ENCODE data around the gene ANO7.

The ANO7 gene, protein sequence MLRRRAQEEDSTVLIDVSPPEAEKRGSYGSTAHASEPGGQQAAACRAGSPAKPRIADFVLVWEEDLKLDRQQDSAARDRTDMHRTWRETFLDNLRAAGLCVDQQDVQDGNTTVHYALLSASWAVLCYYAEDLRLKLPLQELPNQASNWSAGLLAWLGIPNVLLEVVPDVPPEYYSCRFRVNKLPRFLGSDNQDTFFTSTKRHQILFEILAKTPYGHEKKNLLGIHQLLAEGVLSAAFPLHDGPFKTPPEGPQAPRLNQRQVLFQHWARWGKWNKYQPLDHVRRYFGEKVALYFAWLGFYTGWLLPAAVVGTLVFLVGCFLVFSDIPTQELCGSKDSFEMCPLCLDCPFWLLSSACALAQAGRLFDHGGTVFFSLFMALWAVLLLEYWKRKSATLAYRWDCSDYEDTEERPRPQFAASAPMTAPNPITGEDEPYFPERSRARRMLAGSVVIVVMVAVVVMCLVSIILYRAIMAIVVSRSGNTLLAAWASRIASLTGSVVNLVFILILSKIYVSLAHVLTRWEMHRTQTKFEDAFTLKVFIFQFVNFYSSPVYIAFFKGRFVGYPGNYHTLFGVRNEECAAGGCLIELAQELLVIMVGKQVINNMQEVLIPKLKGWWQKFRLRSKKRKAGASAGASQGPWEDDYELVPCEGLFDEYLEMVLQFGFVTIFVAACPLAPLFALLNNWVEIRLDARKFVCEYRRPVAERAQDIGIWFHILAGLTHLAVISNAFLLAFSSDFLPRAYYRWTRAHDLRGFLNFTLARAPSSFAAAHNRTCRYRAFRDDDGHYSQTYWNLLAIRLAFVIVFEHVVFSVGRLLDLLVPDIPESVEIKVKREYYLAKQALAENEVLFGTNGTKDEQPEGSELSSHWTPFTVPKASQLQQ

DNA sequence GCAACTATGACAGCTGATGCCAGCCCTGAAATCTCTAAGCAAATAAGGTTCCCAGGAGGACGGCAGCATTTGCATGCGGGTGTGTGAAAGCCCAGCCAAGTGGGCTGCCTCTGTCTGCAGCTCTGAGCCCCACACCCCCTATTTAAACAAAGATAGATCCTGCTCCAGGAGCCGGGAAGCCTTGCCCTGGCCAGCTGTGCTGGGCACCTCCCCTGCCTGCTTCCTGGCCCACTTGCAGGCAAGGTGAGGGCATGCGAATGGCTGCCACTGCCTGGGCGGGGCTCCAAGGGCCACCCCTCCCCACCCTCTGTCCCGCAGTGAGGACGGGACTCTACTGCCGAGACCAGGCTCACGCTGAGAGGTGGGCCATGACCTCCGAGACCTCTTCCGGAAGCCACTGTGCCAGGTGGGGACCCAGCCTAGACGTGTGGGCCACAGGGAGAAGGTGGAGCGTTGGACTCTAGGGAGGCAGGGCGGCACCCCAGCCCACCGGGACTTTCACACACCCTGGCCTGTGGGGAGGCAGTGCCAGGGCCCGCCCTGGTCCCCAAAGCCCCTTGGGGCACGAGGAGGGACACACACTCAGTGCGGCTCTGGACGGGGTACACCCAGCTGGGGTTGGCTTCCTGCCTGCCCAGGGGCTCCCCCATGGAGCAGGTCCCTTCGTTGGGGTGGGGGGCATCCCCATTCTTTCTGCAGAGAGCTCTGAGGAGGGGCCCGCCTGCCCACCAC is at the start of gene ANO7:
Gene ANO7 (plus strand): TSS at position 317 of the 732 bp plus-strand sequence. CDS start 1,387 bp downstream, outside the sequence.
- no peak for DNase-seq

DNA sequence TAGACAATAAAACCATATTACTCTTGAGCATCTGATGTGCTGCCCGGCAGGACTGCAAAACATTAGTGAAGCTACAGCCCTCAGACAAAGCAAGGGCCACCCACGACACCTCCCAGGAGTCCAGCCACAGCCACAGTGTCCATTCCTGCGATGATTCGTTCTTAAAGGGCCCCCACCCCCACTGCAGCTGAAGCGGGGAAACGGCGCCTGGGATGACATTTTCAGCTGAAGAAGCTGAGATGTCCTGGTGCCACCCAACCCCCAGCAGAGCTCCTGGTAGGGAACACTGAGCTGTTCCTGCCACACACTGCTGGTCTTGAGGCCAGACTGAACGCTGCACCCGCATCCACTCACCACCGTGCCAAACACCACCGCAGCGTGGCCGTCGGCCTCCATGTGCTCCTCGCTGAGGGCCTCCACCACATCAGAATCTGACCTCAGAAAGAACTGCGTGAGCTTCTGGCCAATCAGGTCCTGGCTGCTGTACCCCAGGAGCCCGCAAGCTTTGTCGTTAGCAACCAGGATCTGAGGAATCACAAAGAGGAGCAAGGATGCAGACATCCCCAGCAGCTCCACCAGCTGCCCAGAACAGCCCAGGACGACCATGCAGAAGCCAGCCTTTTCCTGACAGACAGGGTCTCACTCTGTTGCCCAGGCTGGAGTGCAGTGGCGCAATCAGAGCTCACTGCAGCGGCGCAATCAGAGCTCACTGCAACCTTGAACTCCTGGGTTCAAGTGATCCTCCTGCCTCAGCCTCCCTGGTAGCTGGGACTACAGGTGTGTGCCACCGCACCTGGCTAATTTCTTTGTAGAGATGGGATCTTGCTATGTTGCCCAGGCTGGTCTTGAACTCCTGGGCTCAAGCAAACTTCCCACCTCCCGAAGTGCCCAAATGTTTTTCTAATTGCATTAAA is 48.7 kb upstream of the ANO7 start:
- DNase-seq, result no peak

DNA sequence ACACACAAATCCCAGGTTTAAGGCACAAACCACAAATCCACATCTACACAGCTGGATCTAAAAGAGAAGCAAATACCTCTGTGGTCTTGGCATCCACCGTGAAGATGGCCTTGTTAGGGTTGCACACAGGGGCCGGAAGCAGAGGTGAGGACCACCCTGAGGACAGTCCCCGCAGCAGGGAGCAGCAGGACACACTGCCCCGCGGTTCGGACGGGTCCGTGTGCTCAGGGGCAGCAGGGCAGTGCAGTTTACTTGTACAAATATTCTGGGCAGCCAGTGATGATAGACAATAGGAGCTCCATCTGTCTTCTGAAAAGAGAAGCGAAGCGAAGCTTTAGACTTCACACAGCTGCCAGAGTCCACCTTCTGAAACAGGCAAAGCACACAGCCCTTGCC is 48.0 kb upstream of the ANO7 start:
- DNase-seq, result no peak

DNA sequence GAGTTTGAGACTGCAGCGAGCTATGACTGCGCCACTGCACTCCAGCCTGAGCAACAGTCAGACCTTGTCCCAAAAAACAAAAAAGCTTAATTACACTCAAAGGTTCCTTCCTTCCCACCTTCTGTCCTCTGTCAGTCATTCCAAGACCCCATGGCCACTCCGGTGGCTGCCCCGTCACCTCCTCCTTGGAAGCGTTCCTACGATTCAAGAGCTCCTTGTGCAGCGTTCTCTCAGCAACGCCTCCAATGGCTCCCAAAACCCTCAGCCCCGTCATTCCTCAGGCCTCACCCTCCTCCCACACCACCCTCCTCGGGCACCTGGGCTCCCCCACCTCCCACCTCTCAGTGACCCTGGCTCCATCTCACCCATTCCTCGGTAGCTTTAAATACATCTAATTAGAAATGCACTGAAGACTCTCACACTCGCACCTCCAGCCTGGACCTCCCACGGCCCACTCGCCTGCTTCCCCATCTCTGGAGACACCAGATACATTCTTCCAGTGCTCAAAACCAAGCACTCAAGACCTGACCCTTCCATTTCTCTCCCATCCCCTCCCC is 47.2 kb upstream of the ANO7 start:
- DNase-seq, result no peak

DNA sequence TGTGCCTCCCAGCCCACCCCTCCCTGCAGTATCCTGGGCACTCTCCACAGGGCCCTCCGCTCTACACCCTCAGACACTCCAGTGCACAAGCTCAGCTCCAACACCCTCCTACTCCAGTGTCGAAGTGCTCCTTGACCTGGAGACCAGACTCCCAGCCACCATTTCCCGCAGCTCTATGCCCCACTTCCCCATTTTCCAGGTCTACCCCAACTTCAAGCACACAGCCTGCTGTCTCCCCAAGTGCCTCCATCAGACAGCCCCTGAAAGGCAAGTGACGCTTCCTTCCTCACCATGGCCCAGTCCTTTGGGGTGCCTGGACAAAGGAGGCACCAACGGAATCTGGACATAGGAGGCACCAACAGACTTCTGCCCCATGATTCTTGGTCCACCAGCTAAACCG is 46.4 kb upstream of the ANO7 start:
- no peak for DNase-seq

DNA sequence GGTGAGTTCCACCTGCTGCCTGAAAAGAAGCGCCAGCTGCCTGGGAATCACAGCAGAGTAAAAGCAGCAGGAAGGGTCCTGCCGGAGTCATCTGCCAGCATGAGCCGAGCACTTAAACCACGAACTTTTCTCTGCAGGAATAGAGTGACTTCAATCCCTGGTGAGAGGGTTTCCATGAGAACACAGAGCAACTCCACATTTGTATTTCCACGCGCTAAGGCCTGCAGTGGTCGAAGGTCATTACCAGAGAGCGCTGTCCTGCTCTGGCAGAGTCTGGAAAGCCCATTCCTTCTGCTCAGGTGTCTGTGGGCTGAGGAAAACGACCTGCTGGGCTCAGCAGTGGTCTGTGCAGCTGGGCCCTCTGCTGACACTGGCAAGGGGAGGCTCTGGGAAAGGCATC is 45.9 kb upstream of the ANO7 start:
- no peak for DNase-seq

DNA sequence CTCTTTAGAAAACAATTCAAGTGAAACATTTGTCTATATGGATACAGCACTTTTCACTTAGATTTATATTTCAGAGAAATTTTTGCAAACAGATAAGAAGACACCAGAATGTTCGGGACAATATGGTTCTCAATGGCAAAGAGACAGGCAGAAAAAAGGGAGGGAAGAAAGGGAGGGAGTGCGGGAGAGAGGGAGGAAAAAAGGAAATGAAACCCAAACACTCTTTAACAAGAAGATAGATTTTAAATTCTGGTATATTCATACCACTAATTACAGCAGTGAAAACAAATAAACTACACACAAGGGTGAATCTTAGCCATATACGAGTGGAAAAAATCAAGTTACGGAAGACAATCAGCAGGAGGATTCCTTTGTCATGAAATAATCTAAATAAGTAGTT is 42.2 kb upstream of the ANO7 start:
- no peak for DNase-seq

DNA sequence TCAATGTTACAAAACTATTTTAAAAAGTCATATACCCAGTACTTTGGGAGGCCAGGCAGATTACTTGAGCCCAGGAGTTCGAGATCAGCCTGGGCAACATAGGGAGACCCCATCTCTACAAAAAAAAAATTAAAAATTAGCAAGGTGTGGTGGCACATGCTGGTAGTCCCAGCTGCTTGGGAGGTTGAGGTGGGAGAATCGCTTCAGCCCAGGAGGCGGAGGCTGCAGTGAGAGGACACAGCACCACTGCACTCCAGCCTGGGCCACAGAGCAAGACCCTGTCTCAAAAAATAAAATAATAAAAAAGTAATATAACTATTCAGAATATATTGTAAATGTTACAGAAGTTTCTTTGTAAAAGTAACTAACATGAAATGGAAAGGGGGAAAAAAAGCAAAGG is 41.1 kb upstream of the ANO7 start:
- no peak for DNase-seq

DNA sequence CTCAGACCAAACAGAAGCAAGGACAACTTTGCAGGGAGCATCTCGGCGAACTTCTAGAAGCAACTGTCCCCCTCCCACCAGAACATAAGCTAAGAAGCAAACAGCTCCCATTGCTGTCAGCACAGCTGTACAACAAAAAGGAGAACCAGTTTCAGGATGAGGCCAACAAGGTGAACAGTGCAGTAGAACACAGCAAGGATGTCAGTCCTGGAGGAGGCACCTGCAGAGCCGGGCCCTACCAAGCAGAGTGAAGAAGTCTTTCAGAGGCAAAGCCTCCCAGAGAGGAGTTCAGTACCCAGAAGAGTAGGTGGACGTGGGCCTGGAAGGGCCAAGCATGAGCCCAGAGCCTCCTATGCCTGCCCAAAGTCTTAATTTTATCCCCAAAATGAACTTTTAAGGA is 40.2 kb upstream of the ANO7 start:
- DNase-seq, result peak; percentile 8

DNA sequence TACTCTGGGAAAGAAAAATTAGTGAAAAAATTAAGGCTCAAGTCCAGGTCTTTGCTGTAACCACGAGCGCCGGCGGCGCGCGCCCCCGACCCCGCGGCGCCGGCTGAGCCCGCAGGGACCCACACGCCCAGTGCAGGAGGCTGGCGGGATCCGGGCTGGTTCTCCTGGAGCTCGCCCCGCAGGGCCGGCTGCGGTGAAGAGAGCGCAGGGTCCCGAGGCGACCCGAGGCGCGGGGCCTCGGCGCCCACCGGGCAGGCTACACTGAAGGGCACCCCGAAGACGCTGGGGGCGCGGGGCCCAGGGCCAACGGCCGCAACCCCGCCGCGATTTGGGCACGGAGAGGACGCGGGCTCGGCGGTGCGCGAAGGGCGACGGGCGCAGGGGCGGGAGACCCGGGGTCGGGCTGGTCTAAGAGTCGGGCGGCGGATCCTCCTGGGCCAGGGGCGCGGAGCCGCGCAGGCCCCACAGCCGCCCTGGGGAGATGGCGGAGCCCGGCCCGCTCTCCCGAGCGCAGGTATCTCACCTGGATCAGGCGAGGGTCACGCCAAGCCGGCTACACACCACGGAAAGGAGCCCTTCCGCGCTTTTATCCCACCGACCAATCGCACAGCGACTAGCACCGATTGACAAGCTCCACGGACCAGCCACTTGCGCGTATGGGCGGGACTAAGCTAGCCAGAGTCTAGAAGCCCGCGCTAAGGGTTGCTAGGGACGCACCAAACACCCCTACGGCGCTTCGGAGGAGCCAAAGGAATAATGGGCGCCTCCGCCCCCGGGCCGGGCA is 39.4 kb upstream of the ANO7 start, which contains the start of gene PASK:
Gene PASK (minus strand): TSS at position 582 of the 784 bp plus-strand sequence. CDS start 6,440 bp downstream, outside the sequence.
- peak; percentile 99 for DNase-seq

DNA sequence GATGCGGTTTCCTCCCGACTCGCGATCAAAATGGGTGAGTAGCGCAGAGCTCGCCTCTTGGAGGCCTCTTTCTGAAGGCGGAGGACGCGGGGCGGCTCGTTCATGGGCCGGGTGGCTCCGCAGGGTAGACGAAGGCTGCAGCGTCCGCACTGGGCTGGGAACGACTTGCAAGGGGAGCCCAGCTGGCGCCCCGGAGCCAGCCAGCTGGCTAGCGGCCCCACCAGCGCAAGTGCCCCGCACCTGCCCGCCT is 38.9 kb upstream of the ANO7 start:
- no peak for DNase-seq

DNA sequence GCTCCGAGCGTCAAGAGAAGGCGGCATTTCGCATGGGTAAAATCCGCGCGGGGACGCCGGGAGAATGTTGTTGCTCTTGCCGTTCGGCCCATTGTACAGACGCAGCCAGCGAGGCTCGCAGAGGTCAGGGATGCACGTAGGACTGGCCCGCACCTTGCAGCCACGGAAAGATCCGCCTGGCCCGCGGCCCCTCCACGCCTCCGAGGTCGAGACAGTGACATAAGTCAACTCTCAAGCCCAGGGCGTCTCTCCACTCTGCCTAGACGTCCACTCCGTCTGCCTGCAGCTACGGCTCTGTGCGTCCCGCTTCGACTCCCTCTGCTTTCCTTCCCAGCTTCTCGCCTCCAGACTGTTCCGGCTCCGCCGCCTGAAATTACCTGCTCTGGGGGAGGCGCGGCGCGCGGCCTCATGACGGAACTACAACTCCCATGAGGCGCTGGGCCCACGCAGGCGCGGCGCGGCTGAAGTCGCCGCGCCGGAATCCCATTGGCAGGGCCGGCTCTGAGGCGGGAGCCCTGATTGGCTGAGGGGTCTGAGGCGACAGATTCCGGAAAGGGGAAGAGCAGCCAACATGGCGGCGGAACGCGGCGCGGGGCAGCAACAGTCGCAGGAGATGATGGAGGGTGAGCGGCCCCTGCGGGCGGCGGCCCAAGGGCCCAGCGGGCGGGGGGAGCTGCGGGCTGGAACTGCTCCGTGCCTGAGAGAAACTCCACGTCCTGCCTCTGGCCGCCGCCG is 38.4 kb upstream of the ANO7 start, which contains the start of gene PPP1R7:
Gene PPP1R7 (plus strand): TSS at position 543 of the 735 bp plus-strand sequence. CDS start 29 bp downstream, at position 572.
- DNase-seq, result peak; percentile 97

DNA sequence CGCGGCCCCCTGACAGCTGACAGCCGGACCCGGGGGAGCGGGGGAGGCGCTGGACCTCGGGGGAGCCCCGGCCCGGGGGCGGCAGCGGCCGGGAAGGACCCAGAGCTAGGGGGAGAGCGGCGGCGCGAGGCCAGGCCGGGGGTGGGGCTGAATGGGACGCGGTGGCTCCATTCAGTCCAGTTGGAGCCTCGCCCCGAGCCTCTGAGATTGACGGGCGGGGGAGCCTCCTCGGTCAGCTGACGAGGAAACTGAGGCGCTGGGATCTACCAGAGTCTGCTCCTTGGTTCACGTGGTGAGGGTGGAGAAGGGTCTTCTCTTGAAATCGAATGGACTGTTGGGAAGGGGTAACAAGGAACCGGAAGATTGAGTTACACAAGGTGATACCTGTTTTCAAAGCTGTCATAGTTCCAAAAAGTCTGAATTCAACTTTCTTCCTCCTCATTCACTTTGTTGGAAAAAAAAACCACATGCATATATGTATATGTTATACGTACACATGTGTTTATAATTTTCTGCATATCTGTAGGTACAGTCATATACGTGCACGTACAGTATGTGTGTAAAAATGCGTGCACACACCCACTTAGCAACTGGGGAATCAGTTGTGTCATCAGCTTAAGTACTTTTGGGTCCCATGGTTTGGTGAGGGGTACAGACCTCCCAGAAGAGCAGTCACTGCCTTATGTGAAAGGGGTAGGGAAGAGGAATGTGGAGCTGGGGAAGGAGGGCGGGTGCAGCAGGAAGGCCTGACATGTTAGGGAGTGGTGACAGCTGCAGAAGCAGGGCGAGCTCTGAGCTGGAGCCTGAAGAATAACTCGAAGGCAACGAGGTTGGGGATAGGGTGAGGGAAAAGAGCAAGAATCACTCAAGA is 37.6 kb upstream of the ANO7 start:
- peak; percentile 28 for DNase-seq

DNA sequence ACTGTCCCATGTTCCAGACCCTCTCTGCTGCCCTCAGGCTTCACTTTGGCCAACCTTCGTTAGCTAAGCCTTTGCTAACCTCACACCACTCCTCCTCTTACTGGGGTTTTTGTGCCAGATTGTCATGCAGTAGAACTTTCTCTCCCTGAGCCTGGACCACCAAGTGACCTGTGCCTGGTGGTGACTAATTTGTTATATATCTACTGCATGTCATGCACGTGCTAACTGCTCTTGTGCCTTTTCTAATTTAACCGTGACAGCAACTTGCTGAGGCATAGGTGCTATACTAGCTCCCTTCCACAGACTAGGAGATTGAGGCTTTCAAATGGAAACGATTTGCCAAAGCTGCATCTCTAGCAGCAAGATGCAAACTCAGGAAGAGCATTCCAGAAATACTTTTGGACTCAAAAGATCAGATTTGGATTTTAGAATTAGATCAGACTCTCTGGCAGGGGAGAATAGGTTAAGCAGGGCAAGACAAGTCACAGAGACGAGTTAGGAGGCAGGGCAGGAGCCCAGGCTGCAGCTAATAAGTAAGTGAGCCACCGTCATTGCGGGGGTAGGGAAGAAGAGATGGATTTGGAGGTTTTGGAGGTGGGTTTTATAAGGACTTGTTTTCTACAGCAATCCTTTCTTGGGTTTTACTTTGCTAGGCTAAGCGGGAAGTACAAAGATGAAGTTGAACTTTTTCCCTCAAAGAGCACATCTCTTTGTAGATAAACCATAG is 36.4 kb upstream of the ANO7 start:
- DNase-seq, result no peak

DNA sequence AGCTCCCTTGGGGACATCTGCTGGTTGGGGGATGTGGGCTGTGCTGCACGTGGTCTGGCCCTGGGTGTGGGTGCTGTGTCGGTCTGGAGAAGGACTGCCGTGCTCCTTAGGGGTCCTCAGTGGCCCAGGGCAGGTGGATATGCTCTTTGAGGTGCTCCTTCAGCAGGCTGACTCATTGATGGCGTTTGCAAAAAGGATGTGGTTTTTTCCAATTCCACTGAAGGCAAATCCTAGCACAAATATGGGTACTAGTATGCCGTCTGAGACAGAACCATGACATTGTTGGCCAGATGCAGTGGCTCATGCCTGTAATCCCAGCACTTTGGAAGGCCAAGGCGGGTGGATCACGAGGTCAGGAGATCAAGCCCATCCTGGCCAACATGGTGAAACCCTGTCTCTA is 34.9 kb upstream of the ANO7 start:
- no peak for DNase-seq

DNA sequence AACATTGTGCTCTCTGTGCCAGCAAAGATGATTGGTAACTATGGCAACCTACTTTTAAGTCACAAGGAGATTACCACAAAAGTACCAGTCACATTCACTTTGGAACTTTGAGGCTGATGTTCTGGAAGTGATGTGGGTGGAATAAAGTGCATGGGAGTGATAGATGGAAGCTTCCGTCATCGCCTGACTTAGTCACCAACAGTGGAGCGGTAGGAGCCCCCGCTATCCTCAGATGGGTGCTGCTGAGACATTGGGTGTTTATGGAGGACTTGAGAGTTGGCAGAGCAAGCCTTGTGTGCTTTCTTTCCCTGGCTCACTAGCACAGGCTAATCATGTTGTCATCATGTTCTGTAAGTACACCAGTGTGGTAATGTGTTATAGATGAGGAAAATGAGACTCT is 33.6 kb upstream of the ANO7 start:
- DNase-seq, result no peak

DNA sequence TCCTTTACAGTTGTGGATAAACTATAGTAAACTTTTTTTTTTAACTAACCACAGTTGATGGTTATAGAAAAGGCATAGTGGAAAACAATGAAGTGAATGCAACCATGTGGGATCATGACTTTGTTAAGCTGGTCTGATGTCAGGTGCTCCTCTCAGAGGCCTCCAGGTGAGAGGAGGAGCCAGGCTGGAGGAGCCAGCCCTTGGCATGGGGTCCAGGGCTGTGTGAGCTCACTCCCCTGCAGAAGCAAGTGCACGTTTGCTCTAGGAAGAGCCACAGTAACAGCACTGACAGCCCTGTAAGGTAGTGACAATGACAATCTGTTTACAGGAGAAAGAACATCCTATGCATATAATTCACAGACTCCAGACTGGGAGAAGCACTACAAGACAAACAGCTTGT is 32.5 kb upstream of the ANO7 start:
- DNase-seq, result no peak

DNA sequence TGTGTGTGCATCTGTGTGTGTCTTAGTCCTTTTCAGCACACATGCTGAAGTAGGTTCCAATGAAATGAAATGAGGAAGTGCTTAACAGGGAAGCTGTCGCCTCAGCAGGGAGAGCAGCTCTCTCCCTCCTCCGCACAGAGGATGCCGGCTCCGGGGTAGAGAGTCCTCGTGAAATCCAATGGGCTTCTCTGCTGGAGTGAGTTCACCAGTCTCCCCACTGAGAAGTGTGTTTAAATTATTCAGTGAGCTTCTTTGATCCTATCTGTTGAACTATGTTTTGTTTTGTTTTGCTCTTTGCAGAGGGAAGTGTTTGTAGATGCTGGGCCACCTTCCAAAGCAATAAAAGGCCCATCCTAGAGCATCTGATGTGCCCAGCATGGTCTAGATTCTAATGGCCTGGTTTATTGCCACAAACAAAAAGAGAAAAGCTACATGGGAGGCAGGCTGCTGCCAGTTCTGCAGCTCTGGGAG is 31.5 kb upstream of the ANO7 start:
- DNase-seq, result peak; percentile 39
